K562 (cell line): ENCODE results near the gene RGS8. TPM values are rescaled to one million over a fixed set of nuclear protein-coding genes. Genes with fewer than 3 reads are reported as not detected.
A peak's percentile ranks its signal among the peaks of the same experiment; 100 is the strongest.

ENCODE experiments used
- ATAC-seq: fragments of 200-7000 bp; cut with Tn5 transposase; 3 replicates; pipeline ENCODE4 v1.9.1; 2020; ENCODE audit warnings: moderate library complexity
- BruUV-seq: library from RNA; stranded (reverse); fragments of 400-500 nt; replicated peaks from 2 replicates; lab custom pipeline; 2021; lab: Mats Ljungman, UMichigan
- CTCF ChIA-PET: fragments of 300-600 bp; formaldehyde crosslinking; extraction: SDS; loops from one replicate; lab custom pipeline; 2021; ENCODE audit warnings: low intra/inter-chr PET ratio; lab: Yijun Ruan, JAX
- POLR2A ChIA-PET: fragments of 300-600, 350-650 bp; sonication (Branson Sonifier 250); formaldehyde crosslinking; extraction: SDS; loops from one replicate; lab custom pipeline; 2021; ENCODE audit warnings: antibody characterized with exemption, inconsistent platforms; lab: Yijun Ruan, JAX
- DNase-seq, 4 experiments: peaks; one replicate each; pipeline versions ENCODE4 v3.0.0 to v3.0.0-alpha.2; 2011 to 2018; ENCODE audit warnings: low spot score in 3 of 4, mixed read lengths in 3 of 4; ENCODE audit errors: extremely low read depth in 1 of 4
- FAIRE-seq: peaks from 2 replicates; lab custom pipeline; 2011; peaks lifted over from hg19 to GRCh38; lab: Jason Lieb, UNC
- H2AFZ ChIP-seq: 2 replicates; pipeline ENCODE4 v1.6.0; 2011; ENCODE audit warnings: low read depth, low read length, control low read depth, inconsistent platforms
- H3K27ac ChIP-seq: fragments of 200-600 bp; 3 replicates; pipeline ENCODE4 v1.8.0; 2011; ENCODE audit warnings: low read depth, mild to moderate bottlenecking, control low read depth, inconsistent platforms, low read length, moderate library complexity, mixed read lengths; ENCODE audit errors: extremely low read depth
- H3K27me3 ChIP-seq, 2 experiments: fragments of 300-600 bp in 1 of 2; 2 replicates in 1 of 2; 3 replicates in 1 of 2; pipeline versions ENCODE4 v1.6.0 to v1.8.0; 2011; ENCODE audit warnings: inconsistent platforms in 2 of 2, low read length in 2 of 2, mild to moderate bottlenecking in 1 of 2, mixed read lengths in 1 of 2, moderate library complexity in 1 of 2; ENCODE audit not compliant: control insufficient read depth in 2 of 2, insufficient read depth in 2 of 2
- H3K36me3 ChIP-seq: fragments of 300-600 bp; 3 replicates; pipeline ENCODE4 v1.8.0; 2011; ENCODE audit warnings: mild to moderate bottlenecking, low read length, inconsistent platforms; ENCODE audit not compliant: control insufficient read depth, insufficient read depth
- H3K4me1 ChIP-seq, 2 experiments: fragments of 200-600 bp in 1 of 2; replicated peaks in 1 of 2; 2 replicates in 1 of 2; 3 replicates in 1 of 2; pipeline versions ENCODE4 v1.5.1 to v1.8.0; 2011; ENCODE audit warnings: inconsistent platforms in 2 of 2, low read length in 2 of 2, mild to moderate bottlenecking in 1 of 2, mixed read lengths in 1 of 2, moderate library complexity in 1 of 2; ENCODE audit not compliant: control insufficient read depth in 2 of 2, insufficient read depth in 2 of 2
- H3K4me2 ChIP-seq: 2 replicates; pipeline ENCODE4 v1.6.1; 2011; ENCODE audit warnings: low read length, control low read depth, inconsistent platforms, mixed read lengths; ENCODE audit not compliant: insufficient read depth
- H3K4me3 ChIP-seq: fragments of 200-600 bp; sonication (generic), shearing (Covaris generic); 2 replicates; pipeline ENCODE4 v1.5.1; 2016; ENCODE audit warnings: control low read depth, inconsistent platforms
- H3K79me2 ChIP-seq: fragments of 200-600 bp; 3 replicates; pipeline ENCODE4 v1.8.0; 2011; ENCODE audit warnings: low read length, inconsistent platforms; ENCODE audit not compliant: control insufficient read depth, insufficient read depth
- H3K9ac ChIP-seq, 2 experiments: 2 replicates each; pipeline versions ENCODE4 v1.6.0 to v1.6.1; 2011; ENCODE audit warnings: low read depth in 2 of 2, low read length in 2 of 2, control low read depth in 1 of 2, inconsistent platforms in 1 of 2, mild to moderate bottlenecking in 1 of 2, mixed read lengths in 1 of 2; ENCODE audit not compliant: insufficient read depth in 1 of 2
- H3K9me1 ChIP-seq: one replicate; pipeline ENCODE4 v1.6.0; 2011; ENCODE audit warnings: inconsistent platforms, mild to moderate bottlenecking, low read length, moderate library complexity; ENCODE audit not compliant: control insufficient read depth, insufficient read depth
- H3K9me3 ChIP-seq: replicated peaks from 2 replicates; pipeline ENCODE4 v1.5.1; 2011; ENCODE audit warnings: low read depth, low read length, inconsistent platforms; ENCODE audit not compliant: control insufficient read depth, insufficient read depth
- H4K20me1 ChIP-seq: replicated peaks from 2 replicates; pipeline ENCODE4 v1.6.1; 2011; ENCODE audit warnings: low read length, inconsistent platforms, mixed read lengths; ENCODE audit not compliant: control insufficient read depth, insufficient read depth
- CBX5 ChIP-seq: IDR thresholded peaks from 2 replicates; pipeline ENCODE4 v1.6.1; 2014; ENCODE audit warnings: low read depth, borderline replicate concordance
- CTCF ChIP-seq, 3 experiments: IDR thresholded peaks in 2 of 3; conservative IDR thresholded peaks in 1 of 3; 2 replicates each; pipeline ENCODE4 v1.5.1; 2011 to 2012; ENCODE audit warnings: low read length in 3 of 3, mild to moderate bottlenecking in 3 of 3, control low read depth in 2 of 3, improper control_type of control experiment in 1 of 3, inconsistent platforms in 1 of 3, low read depth in 1 of 3, mixed read lengths in 1 of 3, moderate library complexity in 1 of 3; ENCODE audit not compliant: insufficient read depth in 2 of 3
- HDAC3 ChIP-seq: fragments of 450-650 bp; IDR thresholded peaks from 2 replicates; pipeline ENCODE4 v1.6.1; 2018; ENCODE audit warnings: borderline replicate concordance, mild to moderate bottlenecking, moderate library complexity; ENCODE audit not compliant: partially characterized antibody
- KAT2B ChIP-seq: IDR thresholded peaks from one replicate; pipeline ENCODE4 v1.6.1; 2012; ENCODE audit warnings: low read depth, mild to moderate bottlenecking, control low read depth, inconsistent platforms, low read length, moderate library complexity
- NR2C2 ChIP-seq, 2 experiments: fragments of 200-800 bp in 1 of 2; sonication (Bioruptor generic) in 1 of 2; sonication (generic) in 1 of 2; formaldehyde crosslinking in 1 of 2; IDR thresholded peaks; 2 replicates each; pipeline versions ENCODE4 v1.6.1 to v1.8.0; 2016 to 2022; ENCODE audit warnings: mild to moderate bottlenecking in 1 of 2, missing compliant biosample characterization in 1 of 2, missing genetic modification characterization in 1 of 2, missing genetic modification reagents in 1 of 2
- NRF1 ChIP-seq, 2 experiments: fragments of 450-650 bp; IDR thresholded peaks in 1 of 2; conservative IDR thresholded peaks in 1 of 2; 2 replicates each; pipeline ENCODE4 v1.6.1; 2014; ENCODE audit warnings: mild to moderate bottlenecking in 2 of 2
- THRA ChIP-seq: fragments of 450-650 bp; IDR thresholded peaks from 2 replicates; pipeline ENCODE4 v1.6.1; 2017; ENCODE audit warnings: mild to moderate bottlenecking, moderate library complexity
- XRCC5 ChIP-seq: fragments of 200-400 bp; formaldehyde crosslinking; IDR thresholded peaks from 2 replicates; pipeline ENCODE4 v1.6.1; 2017; ENCODE audit warnings: low read depth, mild to moderate bottlenecking, low read length
- ZNF239 ChIP-seq: fragments of 250-450 bp; sonication (Bioruptor Pico); IDR thresholded peaks from 2 replicates; pipeline ENCODE4 v1.4.0; 2020; ENCODE audit warnings: mild to moderate bottlenecking
- ZNF280A ChIP-seq: fragments of 450-650 bp; IDR thresholded peaks from 2 replicates; pipeline ENCODE4 v1.6.1; 2018; ENCODE audit warnings: mild to moderate bottlenecking, low read depth; ENCODE audit not compliant: partially characterized antibody
- WGBS: fragments of 100-300 bp; shearing (Covaris generic); methylation state at CpG from one replicate; pipeline ENCODE4 v1.1.6; 2016; ENCODE audit warnings: low coverage, mixed read lengths; ENCODE audit not compliant: insufficient coverage; ENCODE audit errors: missing lambda C conversion rate; 5-methylcytosine and 5-hydroxymethylcytosine counted together
- in situ Hi-C: fragments of 300-500 bp; cut with MboI; formaldehyde crosslinking; loops from 4 replicates; pipeline ENCODE4 v1.15.0; 2018; ENCODE audit warnings: inconsistent platforms, mixed read lengths
- intact Hi-C: fragments of 100-400 bp; cut with micrococcal nuclease; formaldehyde crosslinking; loops from 2 replicates; pipeline ENCODE4 v1.14.2; 2022
- polyA plus RNA-seq, 8 experiments: library from polyadenylated mRNA; depleted of rRNA in 4 of 8; stranded (reverse) in 5 of 8; unstranded in 3 of 8; fragments of >200 nt; fragmentation: Nextera tagmentation in 2 of 8; fragmentation: Illumina TruSeq in 1 of 8; extraction: Ambion mirVana in 2 of 8; extraction: Trizol in 1 of 8; gene quantifications; 2 replicates each; pipeline versions ENCODE4 v1.2.1 to v1.2.3, GENCODE V29; 2011 to 2014; ENCODE audit warnings: inconsistent platforms in 1 of 8, missing spikeins in 1 of 8
- total RNA-seq, 7 experiments: library from RNA; depleted of rRNA in 6 of 7; stranded (reverse); fragments of >200 nt in 6 of 7; fragmentation: Illumina TruSeq in 2 of 7; extraction: Trizol in 2 of 7; gene quantifications; 2 replicates each; pipeline versions ENCODE4 v1.2.1 to v1.2.3, GENCODE V29; 2011 to 2021; ENCODE audit warnings: low replicate concordance in 1 of 7

Gene RGS8
- total and polyA plus RNA-seq, 9 of the 15 experiments (the other 6 are each of a cell fraction or from before 2014, with no cell fraction given): not detected

- Histone ChIP-seq H3K27ac (no peak overlapping the region), H3K79me2 (no peaks in the 10 kb centered on the region), H2AFZ (no peak overlapping the region), H3K9ac (no peak overlapping the region), H3K9me3 (no peaks in the 10 kb centered on the region), H3K4me1 (no peaks in the 10 kb centered on the region; a peak in 1 of 5 replicates), H3K4me2 (no peak overlapping the region), H3K36me3 (no peaks in the 10 kb centered on the region), H4K20me1 (no peaks in the 10 kb centered on the region), H3K27me3 (peaks cover 28 to 41% of the 10 kb centered on the region in 2 experiments), H3K4me3 (no peak overlapping the region), H3K9me1 (no peaks in the 10 kb centered on the region)
- DNase-seq: no peak
- intact Hi-C loops (no loop called here), in situ Hi-C loops (no loop called here)
- ATAC-seq: no peak
- WGBS: 3% methylated on average over 2 of the region's 2 CpGs
- CTCF ChIA-PET: no interaction called here
- TF ChIP-seq CBX5 (no peak), KAT2B (no peak)
- POLR2A ChIA-PET: interaction anchor here (2.2 kb wide), 1 partner anchor 13 kb away, joined by 7 read pairs; no protein-coding TSS in a partner anchor
- FAIRE-seq: no peak
- BruUV-seq: no TSS peak
These were observed 30.4 kb downstream of the RGS8 start for GRCh38 chr1:182653986-182654385.

- no peak overlapping the region for H3K4me3 ChIP-seq
- no peaks in the 10 kb centered on the region for H3K9me1 ChIP-seq
- no peaks in the 10 kb centered on the region for H3K79me2 ChIP-seq
- H3K4me1 ChIP-seq: no peaks in the 10 kb centered on the region; a peak in 1 of 5 replicates
- WGBS: 2% methylated on average over 3 of the region's 3 CpGs
- ChIA-PET POLR2A (interaction anchor here (0.6 to 2.2 kb wide), 2 partner anchors 14 to 47 kb away, joined by 3 to 7 read pairs; no protein-coding TSS in a partner anchor), CTCF (no interaction called here)
- in situ Hi-C loops: no loop called here
- no peak overlapping the region for H3K9ac ChIP-seq
- H2AFZ ChIP-seq: no peak overlapping the region
- no peak for FAIRE-seq
- intact Hi-C loops: no loop called here
- ATAC-seq: no peak
- H3K27me3 ChIP-seq: peaks cover 30 to 44% of the 10 kb centered on the region in 2 experiments
- BruUV-seq: no TSS peak
- no peak overlapping the region for H3K27ac ChIP-seq
- H3K9me3 ChIP-seq: no peaks in the 10 kb centered on the region
- no peaks in the 10 kb centered on the region for H4K20me1 ChIP-seq
- no peak overlapping the region for H3K4me2 ChIP-seq
- no peak for DNase-seq
- no peaks in the 10 kb centered on the region for H3K36me3 ChIP-seq
- TF ChIP-seq XRCC5: no peak
- TF ChIP-seq HDAC3: no peak
- no peak for TF ChIP-seq NR2C2 (CRISPR knock-in tag; IDR thresholded peaks at IDR 0.05)
- TF ChIP-seq NR2C2 (tag; IDR thresholded peaks at IDR 0.05): peak; percentile 72; the same call in 1 of the 2 replicates
- no peak for TF ChIP-seq NRF1 (conservative IDR thresholded peaks at IDR 0.05 in 1 of 2, IDR thresholded peaks at IDR 0.05 in 1 of 2)
- no peak for TF ChIP-seq ZNF280A
- no peak for TF ChIP-seq THRA
- no peak for TF ChIP-seq CTCF (IDR thresholded peaks at IDR 0.05 in 2 of 3, conservative IDR thresholded peaks at IDR 0.05 in 1 of 3; ENCODE audit: insufficient read depth in 2 of 3, low read depth in 1 of 3, low read length in 3 of 3)
- TF ChIP-seq ZNF239 (CRISPR knock-in tag): peak; percentile 9; the same call in 1 of the 2 replicates
These were observed 31.5 kb downstream of the RGS8 start for GRCh38 chr1:182652933-182653332.
